ENCODE data around the gene TMEM50B. TPM values are rescaled to one million over a fixed set of nuclear protein-coding genes. Genes with fewer than 3 reads are reported as not detected.
A peak's percentile ranks its signal among the peaks of the same experiment; 100 is the strongest.

TMEM50B gene
- total RNA-seq, 1 donor from 2014 or later = 29.7 TPM

DNA sequence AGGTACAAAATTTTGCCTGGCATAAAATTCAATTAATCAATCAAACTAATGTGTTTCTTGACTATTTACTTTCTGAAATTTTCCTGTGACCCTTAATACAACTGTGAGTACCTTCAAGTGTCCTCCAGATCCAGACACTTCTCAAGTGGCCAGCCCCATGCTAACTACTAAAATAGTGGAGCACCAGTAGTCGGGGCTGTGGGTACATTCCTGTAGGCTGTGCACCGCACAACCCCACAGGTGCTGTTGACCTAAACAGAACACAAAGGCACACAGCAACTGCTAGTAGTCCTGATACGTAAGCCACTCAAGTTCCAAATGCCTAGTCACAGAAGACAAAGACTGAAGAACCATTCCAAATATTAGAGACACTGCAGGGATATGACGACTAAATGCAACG, 36.6 kb downstream of the TMEM50B start:
- no peak overlapping the region for H2AFZ ChIP-seq (ENCODE audit: low read depth, low read length)
- H3K4me3 ChIP-seq (ENCODE audit: insufficient read depth, low read depth, low read length) = no peak overlapping the region
- H3K4me1 ChIP-seq (ENCODE audit: insufficient read depth, low read length) = peaks cover 5% of the 10 kb centered on the region
- Mint-ChIP-seq H3K36me3 (ENCODE audit: low read depth, unreplicated experiment) (peaks cover 5% of the 10 kb centered on the region), H3K9me3 (ENCODE audit: unreplicated experiment) (no peaks in the 10 kb centered on the region), H3K4me1 (ENCODE audit: low read depth, unreplicated experiment) (peaks cover 8% of the 10 kb centered on the region), H3K27me3 (ENCODE audit: low read depth, unreplicated experiment) (no peaks in the 10 kb centered on the region), H3K27ac (ENCODE audit: unreplicated experiment) (no peak overlapping the region), H3K4me3 (ENCODE audit: unreplicated experiment) (no peak overlapping the region)
- TF ChIP-seq, protein P1, sequence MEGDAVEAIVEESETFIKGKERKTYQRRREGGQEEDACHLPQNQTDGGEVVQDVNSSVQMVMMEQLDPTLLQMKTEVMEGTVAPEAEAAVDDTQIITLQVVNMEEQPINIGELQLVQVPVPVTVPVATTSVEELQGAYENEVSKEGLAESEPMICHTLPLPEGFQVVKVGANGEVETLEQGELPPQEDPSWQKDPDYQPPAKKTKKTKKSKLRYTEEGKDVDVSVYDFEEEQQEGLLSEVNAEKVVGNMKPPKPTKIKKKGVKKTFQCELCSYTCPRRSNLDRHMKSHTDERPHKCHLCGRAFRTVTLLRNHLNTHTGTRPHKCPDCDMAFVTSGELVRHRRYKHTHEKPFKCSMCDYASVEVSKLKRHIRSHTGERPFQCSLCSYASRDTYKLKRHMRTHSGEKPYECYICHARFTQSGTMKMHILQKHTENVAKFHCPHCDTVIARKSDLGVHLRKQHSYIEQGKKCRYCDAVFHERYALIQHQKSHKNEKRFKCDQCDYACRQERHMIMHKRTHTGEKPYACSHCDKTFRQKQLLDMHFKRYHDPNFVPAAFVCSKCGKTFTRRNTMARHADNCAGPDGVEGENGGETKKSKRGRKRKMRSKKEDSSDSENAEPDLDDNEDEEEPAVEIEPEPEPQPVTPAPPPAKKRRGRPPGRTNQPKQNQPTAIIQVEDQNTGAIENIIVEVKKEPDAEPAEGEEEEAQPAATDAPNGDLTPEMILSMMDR (IDR thresholded peaks at IDR 0.05; ENCODE audit: insufficient read depth, low read depth, low read length) = no peak
- no peak overlapping the region for H3K27ac ChIP-seq (ENCODE audit: low read depth, low read length)
- H3K36me3 ChIP-seq (ENCODE audit: insufficient read depth, low read length) = peaks cover 3% of the 10 kb centered on the region
- DNase-seq (ENCODE audit: low read depth) (no peak), FAIRE-seq (no peak)
- no peaks in the 10 kb centered on the region for H3K79me2 ChIP-seq (ENCODE audit: insufficient read depth, low read length)
- H4K20me1 ChIP-seq (ENCODE audit: insufficient read depth, low read length) = peaks cover 7% of the 10 kb centered on the region
- H3K4me2 ChIP-seq (ENCODE audit: low read length) = no peak overlapping the region
- H3K27me3 ChIP-seq (ENCODE audit: insufficient read depth, low read length) = no peaks in the 10 kb centered on the region
- H3K9ac ChIP-seq (ENCODE audit: low read length) = no peak overlapping the region
- H3K9me3 ChIP-seq (ENCODE audit: insufficient read depth, low read depth, low read length) = no peaks in the 10 kb centered on the region

DNA sequence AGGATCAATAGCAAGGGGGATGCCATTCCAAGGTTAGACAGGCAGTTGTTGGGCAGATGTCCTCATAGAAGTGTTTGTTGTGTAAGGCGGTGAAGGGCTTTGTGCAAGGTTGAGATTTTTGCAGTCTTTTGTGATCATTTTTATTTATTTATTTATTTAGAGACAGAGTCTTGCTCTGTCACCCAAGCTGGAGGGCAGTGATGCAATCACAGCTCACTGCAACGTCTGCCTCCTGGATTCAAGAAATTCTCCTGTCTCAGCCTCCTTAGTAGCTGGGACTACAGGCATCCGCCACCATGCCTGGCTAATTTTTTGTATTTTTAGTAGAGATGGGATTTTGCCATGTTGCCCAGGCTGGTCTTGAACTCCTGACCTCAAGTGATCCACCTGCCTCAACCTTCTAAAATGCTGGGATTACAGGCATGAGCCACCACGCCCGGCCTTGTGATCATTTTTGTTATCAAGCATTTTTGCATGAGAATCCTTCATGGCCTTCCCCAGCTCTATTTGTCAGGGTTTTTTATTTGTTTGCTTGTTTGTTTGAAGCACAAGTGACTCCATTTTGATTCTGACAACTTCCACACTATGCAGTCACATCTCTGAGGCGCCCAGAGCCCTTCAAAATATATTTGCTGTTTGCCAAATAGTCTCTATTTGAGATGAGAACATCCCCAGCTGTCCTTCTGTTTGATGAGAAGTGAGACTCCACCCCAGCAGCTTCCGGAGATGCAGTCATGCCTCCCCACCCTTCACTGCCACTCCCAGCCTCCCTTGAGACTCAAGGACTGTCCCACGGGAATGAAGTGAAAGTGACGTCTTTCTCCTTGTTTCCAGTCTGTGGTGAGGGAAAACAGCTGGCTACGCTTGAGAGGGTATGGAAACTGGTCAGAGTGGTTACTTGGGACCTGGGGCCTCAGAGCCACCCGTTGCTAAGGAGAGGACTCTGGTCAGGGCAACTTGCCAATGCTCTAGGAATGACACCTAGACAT, 38.0 kb downstream of the TMEM50B start:
- H3K4me1 ChIP-seq (ENCODE audit: insufficient read depth, low read length) = peaks cover 5% of the 10 kb centered on the region
- no peaks in the 10 kb centered on the region for H3K9me3 Mint-ChIP-seq (ENCODE audit: unreplicated experiment)
- no peak for FAIRE-seq
- no peaks in the 10 kb centered on the region for H3K27me3 Mint-ChIP-seq (ENCODE audit: low read depth, unreplicated experiment)
- peak overlapping the region; percentile 40 for H3K27ac ChIP-seq (ENCODE audit: low read depth, low read length)
- peak overlapping the region; percentile 35 for H3K9ac ChIP-seq (ENCODE audit: low read length)
- no peak overlapping the region for H2AFZ ChIP-seq (ENCODE audit: low read depth, low read length)
- no peak overlapping the region for H3K27ac Mint-ChIP-seq (ENCODE audit: unreplicated experiment)
- peaks cover 7% of the 10 kb centered on the region for H4K20me1 ChIP-seq (ENCODE audit: insufficient read depth, low read length)
- H3K36me3 Mint-ChIP-seq (ENCODE audit: low read depth, unreplicated experiment) = peaks cover 5% of the 10 kb centered on the region
- H3K27me3 ChIP-seq (ENCODE audit: insufficient read depth, low read length) = no peaks in the 10 kb centered on the region
- H3K36me3 ChIP-seq (ENCODE audit: insufficient read depth, low read length) = peaks cover 18% of the 10 kb centered on the region
- H3K4me3 ChIP-seq (ENCODE audit: insufficient read depth, low read depth, low read length) = no peak overlapping the region
- H3K9me3 ChIP-seq (ENCODE audit: insufficient read depth, low read depth, low read length) = no peaks in the 10 kb centered on the region
- DNase-seq (ENCODE audit: low read depth) = peak; percentile 76
- no peaks in the 10 kb centered on the region for H3K79me2 ChIP-seq (ENCODE audit: insufficient read depth, low read length)
- H3K4me2 ChIP-seq (ENCODE audit: low read length) = peak overlapping the region; percentile 7
- peaks cover 8% of the 10 kb centered on the region for H3K4me1 Mint-ChIP-seq (ENCODE audit: low read depth, unreplicated experiment)
- H3K4me3 Mint-ChIP-seq (ENCODE audit: unreplicated experiment) = no peak overlapping the region
- TF ChIP-seq EZH2 (IDR thresholded peaks at IDR 0.05; ENCODE audit: insufficient read depth, low read length) = no peak
- TF ChIP-seq, protein P1 (IDR thresholded peaks at IDR 0.05; ENCODE audit: insufficient read depth, low read depth, low read length) = no peak

DNA sequence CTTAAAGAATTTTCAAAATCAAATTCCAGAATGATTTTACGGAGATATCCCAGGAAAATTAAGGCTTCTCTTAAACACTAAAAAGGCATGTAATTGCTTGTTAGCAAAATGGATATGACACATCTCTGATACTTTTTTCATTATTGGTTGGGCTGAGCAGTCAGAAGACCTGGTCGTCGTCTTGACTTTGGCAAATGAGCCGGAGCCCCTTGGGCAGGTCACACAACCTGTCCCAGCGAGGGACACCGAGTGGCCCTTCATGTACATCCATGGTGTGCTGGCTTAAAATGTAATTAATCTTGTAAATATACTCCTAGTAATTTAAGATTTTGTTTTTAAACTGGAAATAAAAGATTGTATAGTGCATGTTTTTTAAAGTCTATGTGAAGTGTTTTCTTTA, 42.6 kb downstream of the TMEM50B start:
- Histone ChIP-seq H3K36me3 (ENCODE audit: insufficient read depth, low read length) (peaks cover 34% of the 10 kb centered on the region), H3K4me3 (ENCODE audit: insufficient read depth, low read depth, low read length) (no peak overlapping the region), H2AFZ (ENCODE audit: low read depth, low read length) (no peak overlapping the region), H3K27ac (ENCODE audit: low read depth, low read length) (no peak overlapping the region), H3K4me1 (ENCODE audit: insufficient read depth, low read length) (peaks cover 20% of the 10 kb centered on the region), H3K9me3 (ENCODE audit: insufficient read depth, low read depth, low read length) (no peaks in the 10 kb centered on the region), H3K27me3 (ENCODE audit: insufficient read depth, low read length) (no peaks in the 10 kb centered on the region), H3K9ac (ENCODE audit: low read length) (no peak overlapping the region), H4K20me1 (ENCODE audit: insufficient read depth, low read length) (peaks cover 24% of the 10 kb centered on the region), H3K4me2 (ENCODE audit: low read length) (no peak overlapping the region), H3K79me2 (ENCODE audit: insufficient read depth, low read length) (no peaks in the 10 kb centered on the region)
- Mint-ChIP-seq H3K9me3 (ENCODE audit: unreplicated experiment) (no peaks in the 10 kb centered on the region), H3K27me3 (ENCODE audit: low read depth, unreplicated experiment) (no peaks in the 10 kb centered on the region), H3K4me3 (ENCODE audit: unreplicated experiment) (no peak overlapping the region), H3K4me1 (ENCODE audit: low read depth, unreplicated experiment) (peaks cover 22% of the 10 kb centered on the region), H3K36me3 (ENCODE audit: low read depth, unreplicated experiment) (peaks cover 13% of the 10 kb centered on the region), H3K27ac (ENCODE audit: unreplicated experiment) (no peak overlapping the region)
- TF ChIP-seq, protein P1 (IDR thresholded peaks at IDR 0.05; ENCODE audit: insufficient read depth, low read depth, low read length) = no peak
- no peak for TF ChIP-seq EZH2 (IDR thresholded peaks at IDR 0.05; ENCODE audit: insufficient read depth, low read length)
- no peak for FAIRE-seq
- no peak for DNase-seq (ENCODE audit: low read depth)
